H1 (cell line): ENCODE data around the gene HSPA12A. TPM values are rescaled to one million over a fixed set of nuclear protein-coding genes. Genes with fewer than 3 reads are reported as not detected.

Experiments
- EP300 ChIP-seq, 2 experiments: IDR thresholded peaks; 1 replicate in 1 of 2; 2 replicates in 1 of 2; pipeline ENCODE4 v1.6.1; 2011 to 2012; ENCODE audit warnings: low read depth in 2 of 2, low read length in 2 of 2, mild to moderate bottlenecking in 2 of 2, borderline replicate concordance in 1 of 2, inconsistent platforms in 1 of 2, moderate library complexity in 1 of 2
- POU5F1 ChIP-seq: IDR thresholded peaks from 2 replicates; pipeline ENCODE4 v1.6.1; 2011; ENCODE audit warnings: low read depth, mild to moderate bottlenecking, low read length, moderate library complexity
- RBBP5 ChIP-seq: IDR thresholded peaks from 2 replicates; pipeline ENCODE4 v1.7.1; 2012; ENCODE audit warnings: low read depth, mild to moderate bottlenecking, inconsistent platforms, low read length, moderate library complexity, borderline replicate concordance
- SIX5 ChIP-seq: IDR thresholded peaks from 2 replicates; pipeline ENCODE4 v1.6.1; 2011; ENCODE audit warnings: mild to moderate bottlenecking, low read depth, low read length
- SRF ChIP-seq: IDR thresholded peaks from 2 replicates; pipeline ENCODE4 v1.6.1; 2011; ENCODE audit warnings: mild to moderate bottlenecking, low read depth, low read length, moderate library complexity
- TBP ChIP-seq: IDR thresholded peaks from 2 replicates; pipeline ENCODE4 v1.6.1; 2011; ENCODE audit warnings: low read depth, low read length, improper control_type of control experiment
- polyA plus RNA-seq, 7 experiments: library from polyadenylated mRNA; depleted of rRNA in 3 of 7; stranded (reverse) in 5 of 7; unstranded in 2 of 7; fragments of >200 nt in 5 of 7; fragments of 200-250 nt in 2 of 7; gene quantifications; 1 replicate in 5 of 7; 2 replicates in 1 of 7; 4 replicates in 1 of 7; pipeline versions ENCODE4 v1.2.1 to v1.2.3, GENCODE V29; 2011 to 2013; ENCODE audit warnings: missing spikeins in 2 of 7, mixed read lengths in 2 of 7
- total RNA-seq: library from RNA; stranded (reverse); fragmentation: NEBNext Ultra II Directional; extraction: Animal tissue kit (Norgen Biotek cat#: 25700); gene quantifications from 2 replicates; pipeline ENCODE4 v1.2.1, GENCODE V29; 2021

Gene HSPA12A
- total and polyA plus RNA-seq, 2 of the 8 experiments (the other 6 are each of a cell fraction or from before 2014, with no cell fraction given): 3.1 to 6.9 TPM

GRCh38 chr10:116631871-116632295 lies 110.5 kb downstream of the HSPA12A start (continued):
- TF ChIP-seq SRF: no peak
- no peak for TF ChIP-seq SIX5
- no peak for TF ChIP-seq TBP
- TF ChIP-seq POU5F1: no peak
- no peak for TF ChIP-seq RBBP5
- no peak for TF ChIP-seq EP300 (IDR thresholded peaks at IDR 0.05; ENCODE audit: borderline replicate concordance in 1 of 2, low read depth in 2 of 2, low read length in 2 of 2)
